ENCODE data around the gene CD44.

DNA sequence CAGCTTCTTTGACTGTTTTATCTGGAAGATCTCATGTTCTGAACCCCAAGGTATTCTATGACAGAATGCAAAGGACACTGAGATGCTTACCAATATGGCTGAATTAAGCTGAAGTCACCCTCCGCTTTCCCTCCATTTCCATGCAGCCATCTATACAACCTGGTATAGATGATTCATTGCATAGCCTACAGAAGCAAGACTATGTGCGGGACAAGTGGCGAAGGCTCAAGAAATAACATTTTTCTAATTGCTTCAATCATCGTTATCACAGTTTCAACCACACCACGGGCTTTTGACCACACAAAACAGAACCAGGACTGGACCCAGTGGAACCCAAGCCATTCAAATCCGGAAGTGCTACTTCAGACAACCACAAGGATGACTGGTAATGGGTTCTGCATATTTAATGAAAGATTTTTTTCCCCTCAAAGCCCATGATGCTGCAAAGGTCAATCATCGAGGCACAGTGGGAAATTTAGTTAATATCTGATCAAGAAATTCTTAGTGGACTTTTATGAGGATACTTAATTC is 61.9 kb downstream of the CD44 start:
- no peak for TF ChIP-seq POLR2AphosphoS5 (IDR thresholded peaks at IDR 0.05; ENCODE audit: borderline replicate concordance, low read depth, low read length)
- no peak for TF ChIP-seq EZH2 (IDR thresholded peaks at IDR 0.05)

Measured in SK-N-MC (cell line).